Measurements from ENCODE around the gene NHSL2. TPM values are rescaled to one million over a fixed set of nuclear protein-coding genes. Genes with fewer than 3 reads are reported as not detected.
A peak's percentile ranks its signal among the peaks of the same experiment; 100 is the strongest.

Gene NHSL2
- total RNA-seq, 1 donor from 2014 or later, result not detected

- Histone ChIP-seq H3K36me3 (ENCODE audit: control insufficient read depth, insufficient read depth, low read length) (no peaks in the 10 kb centered on the region), H3K4me3 (ENCODE audit: low read depth, low read length) (no peak overlapping the region), H3K27me3 (ENCODE audit: control insufficient read depth, insufficient read depth, low read length) (peaks cover 8% of the 10 kb centered on the region)
- no peak for TF ChIP-seq CTCF (IDR thresholded peaks at IDR 0.05; ENCODE audit: insufficient read depth, low read length, severe bottlenecking)
- FAIRE-seq, result no peak
- no peak for DNase-seq (ENCODE audit: low read depth)
Observed at GRCh38 chrX:72123471-72124185, 213.0 kb downstream of the NHSL2 start.

GRCh38 chrX:72124540-72125201 is 214.0 kb downstream of the NHSL2 start:
- H3K27me3 ChIP-seq (ENCODE audit: control insufficient read depth, insufficient read depth, low read length), result peaks cover 8% of the 10 kb centered on the region
- no peaks in the 10 kb centered on the region for H3K36me3 ChIP-seq (ENCODE audit: control insufficient read depth, insufficient read depth, low read length)
- no peak overlapping the region for H3K4me3 ChIP-seq (ENCODE audit: low read depth, low read length)
- TF ChIP-seq CTCF (IDR thresholded peaks at IDR 0.05; ENCODE audit: insufficient read depth, low read length, severe bottlenecking), result no peak
- FAIRE-seq, result no peak
- DNase-seq (ENCODE audit: low read depth), result no peak

GRCh38 chrX:72125331-72126047 is 214.8 kb downstream of the NHSL2 start:
- no peak overlapping the region for H3K4me3 ChIP-seq (ENCODE audit: low read depth, low read length)
- DNase-seq (ENCODE audit: low read depth) (no peak), FAIRE-seq (no peak)
- H3K27me3 ChIP-seq (ENCODE audit: control insufficient read depth, insufficient read depth, low read length), result peaks cover 10% of the 10 kb centered on the region
- H3K36me3 ChIP-seq (ENCODE audit: control insufficient read depth, insufficient read depth, low read length), result no peaks in the 10 kb centered on the region
- TF ChIP-seq CTCF (IDR thresholded peaks at IDR 0.05; ENCODE audit: insufficient read depth, low read length, severe bottlenecking), result no peak

- FAIRE-seq, result no peak
- H3K4me3 ChIP-seq (ENCODE audit: low read depth, low read length), result no peak overlapping the region
- TF ChIP-seq CTCF (IDR thresholded peaks at IDR 0.05; ENCODE audit: insufficient read depth, low read length, severe bottlenecking), result no peak
- H3K36me3 ChIP-seq (ENCODE audit: control insufficient read depth, insufficient read depth, low read length), result no peaks in the 10 kb centered on the region
- no peak for DNase-seq (ENCODE audit: low read depth)
- H3K27me3 ChIP-seq (ENCODE audit: control insufficient read depth, insufficient read depth, low read length), result peaks cover 11% of the 10 kb centered on the region
Observed at GRCh38 chrX:72126048-72126415, 215.4 kb downstream of the NHSL2 start.

GRCh38 chrX:72126539-72127140 is 216.0 kb downstream of the NHSL2 start:
- Histone ChIP-seq H3K36me3 (ENCODE audit: control insufficient read depth, insufficient read depth, low read length) (no peaks in the 10 kb centered on the region), H3K27me3 (ENCODE audit: control insufficient read depth, insufficient read depth, low read length) (peaks cover 13% of the 10 kb centered on the region), H3K4me3 (ENCODE audit: low read depth, low read length) (no peak overlapping the region)
- peak; percentile 79 for DNase-seq (ENCODE audit: low read depth)
- TF ChIP-seq CTCF (IDR thresholded peaks at IDR 0.05; ENCODE audit: insufficient read depth, low read length, severe bottlenecking), result peak; percentile 85
- no peak for FAIRE-seq
